ENCODE measurements around the gene DDB1.

DNA sequence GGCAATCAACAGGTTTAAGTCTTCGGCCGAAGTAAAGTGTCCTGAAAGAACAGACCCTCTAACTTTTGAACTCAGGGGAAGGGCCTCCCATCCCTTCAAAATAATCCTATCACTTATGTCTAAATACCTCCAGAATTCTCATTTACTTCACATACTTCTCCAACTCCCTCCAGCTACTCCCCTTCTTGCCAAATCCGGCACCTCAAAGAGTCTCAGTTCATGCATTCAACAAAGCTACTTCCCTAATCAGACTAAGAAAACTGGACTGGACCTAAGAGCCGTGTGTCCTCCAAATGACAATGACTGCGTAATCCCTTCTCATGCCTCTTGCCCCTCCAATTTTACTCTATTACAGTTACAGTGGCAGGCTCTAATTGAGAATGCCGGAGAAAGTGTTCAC, 1.3 kb downstream of the DDB1 start:
- TF ChIP-seq, protein P1, sequence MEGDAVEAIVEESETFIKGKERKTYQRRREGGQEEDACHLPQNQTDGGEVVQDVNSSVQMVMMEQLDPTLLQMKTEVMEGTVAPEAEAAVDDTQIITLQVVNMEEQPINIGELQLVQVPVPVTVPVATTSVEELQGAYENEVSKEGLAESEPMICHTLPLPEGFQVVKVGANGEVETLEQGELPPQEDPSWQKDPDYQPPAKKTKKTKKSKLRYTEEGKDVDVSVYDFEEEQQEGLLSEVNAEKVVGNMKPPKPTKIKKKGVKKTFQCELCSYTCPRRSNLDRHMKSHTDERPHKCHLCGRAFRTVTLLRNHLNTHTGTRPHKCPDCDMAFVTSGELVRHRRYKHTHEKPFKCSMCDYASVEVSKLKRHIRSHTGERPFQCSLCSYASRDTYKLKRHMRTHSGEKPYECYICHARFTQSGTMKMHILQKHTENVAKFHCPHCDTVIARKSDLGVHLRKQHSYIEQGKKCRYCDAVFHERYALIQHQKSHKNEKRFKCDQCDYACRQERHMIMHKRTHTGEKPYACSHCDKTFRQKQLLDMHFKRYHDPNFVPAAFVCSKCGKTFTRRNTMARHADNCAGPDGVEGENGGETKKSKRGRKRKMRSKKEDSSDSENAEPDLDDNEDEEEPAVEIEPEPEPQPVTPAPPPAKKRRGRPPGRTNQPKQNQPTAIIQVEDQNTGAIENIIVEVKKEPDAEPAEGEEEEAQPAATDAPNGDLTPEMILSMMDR (IDR thresholded peaks at IDR 0.05; ENCODE audit: low read depth, low read length), result no peak
- no peak for TF ChIP-seq POLR2A (IDR thresholded peaks at IDR 0.05; ENCODE audit: extremely low read depth, insufficient read length)
- TF ChIP-seq, protein P2, sequence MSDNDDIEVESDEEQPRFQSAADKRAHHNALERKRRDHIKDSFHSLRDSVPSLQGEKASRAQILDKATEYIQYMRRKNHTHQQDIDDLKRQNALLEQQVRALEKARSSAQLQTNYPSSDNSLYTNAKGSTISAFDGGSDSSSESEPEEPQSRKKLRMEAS (IDR thresholded peaks at IDR 0.05; ENCODE audit: low read depth, low read length), result no peak

All from NB4 (cell line).